MM.1S (cell line): ENCODE data around the gene PLD3.

Experiments used
- DNase-seq: peaks from one replicate; pipeline ENCODE4 v3.0.0-alpha.2; 2015
- H2AFZ ChIP-seq: fragments of 300-600 bp; sonication (generic); 2 replicates; pipeline ENCODE4 v1.6.0; 2016; ENCODE audit warnings: antibody characterized with exemption, low read length
- H3F3A ChIP-seq: fragments of 300-600 bp; sonication (generic); 2 replicates; pipeline ENCODE4 v1.6.1; 2016; ENCODE audit warnings: mild to moderate bottlenecking, antibody characterized with exemption, low read length, moderate library complexity, mixed read lengths; ENCODE audit not compliant: insufficient read depth
- H3K27ac ChIP-seq: fragments of 300-600 bp; sonication (generic); 2 replicates; pipeline ENCODE4 v1.5.1; 2016; ENCODE audit warnings: mild to moderate bottlenecking, low read length
- H3K27me3 ChIP-seq: fragments of 300-600 bp; sonication (generic); replicated peaks from 2 replicates; pipeline ENCODE4 v1.6.0; 2016; ENCODE audit warnings: low read length; ENCODE audit not compliant: insufficient read depth
- H3K36me3 ChIP-seq: fragments of 300-600 bp; sonication (generic); replicated peaks from 2 replicates; pipeline ENCODE4 v1.6.1; 2016; ENCODE audit warnings: mild to moderate bottlenecking, low read length, mixed read lengths; ENCODE audit not compliant: insufficient read depth
- H3K4me1 ChIP-seq: fragments of 300-600 bp; sonication (generic); 2 replicates; pipeline ENCODE4 v1.6.1; 2016; ENCODE audit warnings: low read length, mixed read lengths
- H3K4me2 ChIP-seq: fragments of 300-600 bp; sonication (generic); 2 replicates; pipeline ENCODE4 v1.6.0; 2016; ENCODE audit warnings: low read depth, low read length
- H3K4me3 ChIP-seq: fragments of 300-600 bp; sonication (generic); 2 replicates; pipeline ENCODE4 v1.5.1; 2016; ENCODE audit warnings: low read length, mixed read lengths
- H3K79me2 ChIP-seq: fragments of 300-600 bp; sonication (generic); 2 replicates; pipeline ENCODE4 v1.6.1; 2016; ENCODE audit warnings: mixed run types, low read length, mixed read lengths
- H3K9ac ChIP-seq: fragments of 300-600 bp; sonication (generic); 2 replicates; pipeline ENCODE4 v1.6.1; 2016; ENCODE audit warnings: low read length, mixed read lengths
- H3K9me2 ChIP-seq: fragments of 300-600 bp; sonication (generic); replicated peaks from 2 replicates; pipeline ENCODE4 v1.6.1; 2016; ENCODE audit warnings: mild to moderate bottlenecking, low read length, mixed read lengths; ENCODE audit not compliant: insufficient read depth
- H3K9me3 ChIP-seq: fragments of 300-600 bp; sonication (generic); replicated peaks from 2 replicates; pipeline ENCODE4 v1.6.1; 2016; ENCODE audit warnings: mild to moderate bottlenecking, low read length, mixed read lengths; ENCODE audit not compliant: insufficient read depth
- H4K20me1 ChIP-seq: fragments of 300-600 bp; sonication (generic); 2 replicates; pipeline ENCODE4 v1.6.1; 2016; ENCODE audit warnings: mild to moderate bottlenecking, low read length, moderate library complexity, mixed read lengths; ENCODE audit not compliant: insufficient read depth
- CTCF ChIP-seq: fragments of 300-600 bp; sonication (generic); IDR thresholded peaks from 2 replicates; pipeline ENCODE4 v1.5.1; 2016; ENCODE audit warnings: antibody characterized with exemption, low read length, mixed read lengths
- EZH2 ChIP-seq: fragments of 300-600 bp; sonication (generic); optimal IDR thresholded peaks from 2 replicates; pipeline ENCODE3; 2017; ENCODE audit warnings: low read depth, mild to moderate bottlenecking, antibody characterized with exemption, low read length, mixed read lengths
- EZH2phosphoT487 ChIP-seq: fragments of 300-600 bp; sonication (generic); IDR thresholded peaks from 2 replicates; pipeline ENCODE4 v1.6.1; 2018; ENCODE audit warnings: antibody characterized with exemption, low read length

Gene PLD3

GRCh38 chr19:40378509-40378908 lies 30.0 kb downstream of the PLD3 start:
- no peaks in the 10 kb centered on the region for H3K79me2 ChIP-seq
- no peaks in the 10 kb centered on the region for H3K9me3 ChIP-seq
- H3K4me1 ChIP-seq, result no peaks in the 10 kb centered on the region
- no peak for DNase-seq
- no peak overlapping the region for H3K4me3 ChIP-seq
- H3K36me3 ChIP-seq, result no peaks in the 10 kb centered on the region
- no peaks in the 10 kb centered on the region for H3K9me2 ChIP-seq
- no peaks in the 10 kb centered on the region for H4K20me1 ChIP-seq
- H3K27me3 ChIP-seq, result peaks cover 3% of the 10 kb centered on the region
- H3F3A ChIP-seq, result no peaks in the 10 kb centered on the region
- no peak overlapping the region for H3K27ac ChIP-seq
- no peak overlapping the region for H3K4me2 ChIP-seq
- no peak overlapping the region for H2AFZ ChIP-seq
- H3K9ac ChIP-seq, result no peak overlapping the region
- TF ChIP-seq CTCF (no peak), EZH2 (no peak)

GRCh38 chr19:40379446-40380198 lies 31.1 kb downstream of the PLD3 start:
- no peak for DNase-seq
- H3K9me2 ChIP-seq, result no peaks in the 10 kb centered on the region
- H3K4me1 ChIP-seq, result no peaks in the 10 kb centered on the region
- no peak overlapping the region for H2AFZ ChIP-seq
- H3K36me3 ChIP-seq, result no peaks in the 10 kb centered on the region
- H3K4me3 ChIP-seq, result no peak overlapping the region
- no peaks in the 10 kb centered on the region for H3K9me3 ChIP-seq
- H3F3A ChIP-seq, result no peaks in the 10 kb centered on the region
- H3K79me2 ChIP-seq, result no peaks in the 10 kb centered on the region
- no peaks in the 10 kb centered on the region for H4K20me1 ChIP-seq
- H3K4me2 ChIP-seq, result no peak overlapping the region
- H3K27me3 ChIP-seq, result peaks cover 10% of the 10 kb centered on the region
- no peak overlapping the region for H3K9ac ChIP-seq
- no peak for TF ChIP-seq EZH2phosphoT487
- no peak for TF ChIP-seq EZH2
- no peak for TF ChIP-seq CTCF
- H3K27ac ChIP-seq, result no peak overlapping the region

- H3K4me3 ChIP-seq, result no peak overlapping the region
- TF ChIP-seq EZH2phosphoT487, result no peak
- no peak for TF ChIP-seq EZH2
- no peak for TF ChIP-seq CTCF
- no peaks in the 10 kb centered on the region for H3K79me2 ChIP-seq
- no peak overlapping the region for H2AFZ ChIP-seq
- H3K9me3 ChIP-seq, result no peaks in the 10 kb centered on the region
- H3K36me3 ChIP-seq, result no peaks in the 10 kb centered on the region
- no peak for DNase-seq
- H3K27me3 ChIP-seq, result peaks cover 17% of the 10 kb centered on the region
- no peaks in the 10 kb centered on the region for H3F3A ChIP-seq
- no peak overlapping the region for H3K27ac ChIP-seq
- H4K20me1 ChIP-seq, result no peaks in the 10 kb centered on the region
- H3K9me2 ChIP-seq, result no peaks in the 10 kb centered on the region
- no peak overlapping the region for H3K4me2 ChIP-seq
- no peaks in the 10 kb centered on the region for H3K4me1 ChIP-seq
- H3K9ac ChIP-seq, result no peak overlapping the region
These were observed 31.9 kb downstream of the PLD3 start for GRCh38 chr19:40380199-40381037.
